Left renal pelvis (tissue), 4 donors: ENCODE results near the gene KREMEN2. TPM values are rescaled to one million over a fixed set of nuclear protein-coding genes. Genes with fewer than 3 reads are reported as not detected.

Source experiments
- DNase-seq, 4 donors: peaks; one replicate each; pipeline ENCODE4 v3.0.0-alpha.2; 2013; ENCODE audit warnings: low read depth in 4 of 4, low spot score in 3 of 4
- polyA plus RNA-seq, 4 donors: library from polyadenylated mRNA; unstranded; fragments of 120-200 nt; gene quantifications; one replicate each; pipeline ENCODE4 v1.2.1, GENCODE V29; 2013; ENCODE audit not compliant: insufficient read length in 4 of 4

KREMEN2 gene
- polyA plus RNA-seq, 4 donors, result 1.4 to 2.2 (median 1.4) TPM; not detected in 1

DNA sequence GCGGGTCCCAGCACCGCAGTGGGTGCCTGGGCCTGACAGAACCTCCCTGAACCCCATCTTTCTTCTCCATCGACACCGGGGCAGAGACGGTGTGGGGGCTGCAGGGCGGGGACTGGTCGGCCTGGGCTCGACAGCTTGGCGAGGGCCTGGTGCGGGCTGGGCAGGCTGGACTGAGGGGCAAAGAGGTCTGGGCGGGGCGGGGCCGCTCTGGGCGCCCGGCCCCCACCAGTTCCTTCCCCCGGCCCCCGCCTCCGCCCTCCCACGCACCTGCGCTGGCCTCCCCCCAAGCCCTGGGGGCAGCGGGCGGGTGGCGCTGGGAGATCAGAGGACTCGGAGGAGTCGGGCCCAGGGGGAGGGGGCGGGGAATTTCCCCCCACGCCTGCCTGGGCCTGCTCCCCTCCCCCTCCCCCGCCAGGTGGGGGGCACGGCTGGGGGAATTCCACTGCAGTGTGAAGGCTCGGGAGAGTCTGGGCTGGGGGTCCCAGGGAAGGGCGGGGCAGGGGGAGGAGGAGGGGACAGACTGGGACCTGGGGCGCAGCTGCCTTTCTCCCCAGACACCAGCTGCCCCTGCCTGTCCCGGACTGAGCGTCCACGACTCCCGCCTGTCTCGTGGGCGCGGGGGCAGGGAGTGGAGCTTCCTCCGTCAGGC lies 877 bp upstream of the KREMEN2 start:
- no peak for DNase-seq

DNA sequence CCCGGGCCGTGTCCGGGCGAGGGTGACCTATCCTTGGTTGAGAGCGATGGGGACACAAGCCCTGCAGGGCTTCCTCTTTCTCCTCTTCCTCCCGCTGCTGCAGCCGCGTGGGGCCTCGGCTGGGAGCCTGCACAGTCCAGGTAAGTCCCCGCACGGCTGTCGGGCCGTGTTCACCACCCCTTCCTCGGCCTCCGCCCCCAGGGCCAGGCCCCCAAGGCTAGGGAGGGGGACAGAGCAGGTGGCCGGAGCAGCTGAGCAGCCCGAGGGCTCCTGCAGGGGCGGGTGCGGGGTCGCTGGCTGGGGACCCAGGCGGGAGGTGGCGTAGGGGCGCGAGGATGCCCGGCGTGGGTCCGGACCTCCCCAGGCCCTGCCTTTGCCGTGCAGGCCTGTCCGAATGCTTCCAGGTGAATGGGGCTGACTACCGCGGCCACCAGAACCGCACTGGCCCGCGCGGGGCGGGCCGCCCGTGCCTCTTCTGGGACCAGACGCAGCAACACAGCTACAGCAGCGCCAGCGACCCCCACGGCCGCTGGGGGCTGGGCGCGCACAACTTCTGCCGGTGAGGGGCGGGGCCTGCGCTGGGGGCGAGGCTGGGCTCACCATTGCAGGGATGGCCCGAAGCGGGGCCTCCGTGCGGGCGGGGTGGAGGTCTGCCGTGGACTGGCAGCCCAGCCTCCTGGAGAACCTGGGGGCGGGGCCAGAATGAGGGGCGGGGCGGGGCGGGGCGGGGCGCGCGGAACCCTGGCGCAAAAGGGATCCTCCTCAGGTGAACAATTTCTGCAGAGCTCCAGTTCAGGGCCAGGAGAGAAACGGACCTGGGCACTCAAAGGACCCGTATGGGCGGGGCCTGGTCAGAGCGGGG lies 631 bp downstream of the KREMEN2 start:
- DNase-seq, result no peak

DNA sequence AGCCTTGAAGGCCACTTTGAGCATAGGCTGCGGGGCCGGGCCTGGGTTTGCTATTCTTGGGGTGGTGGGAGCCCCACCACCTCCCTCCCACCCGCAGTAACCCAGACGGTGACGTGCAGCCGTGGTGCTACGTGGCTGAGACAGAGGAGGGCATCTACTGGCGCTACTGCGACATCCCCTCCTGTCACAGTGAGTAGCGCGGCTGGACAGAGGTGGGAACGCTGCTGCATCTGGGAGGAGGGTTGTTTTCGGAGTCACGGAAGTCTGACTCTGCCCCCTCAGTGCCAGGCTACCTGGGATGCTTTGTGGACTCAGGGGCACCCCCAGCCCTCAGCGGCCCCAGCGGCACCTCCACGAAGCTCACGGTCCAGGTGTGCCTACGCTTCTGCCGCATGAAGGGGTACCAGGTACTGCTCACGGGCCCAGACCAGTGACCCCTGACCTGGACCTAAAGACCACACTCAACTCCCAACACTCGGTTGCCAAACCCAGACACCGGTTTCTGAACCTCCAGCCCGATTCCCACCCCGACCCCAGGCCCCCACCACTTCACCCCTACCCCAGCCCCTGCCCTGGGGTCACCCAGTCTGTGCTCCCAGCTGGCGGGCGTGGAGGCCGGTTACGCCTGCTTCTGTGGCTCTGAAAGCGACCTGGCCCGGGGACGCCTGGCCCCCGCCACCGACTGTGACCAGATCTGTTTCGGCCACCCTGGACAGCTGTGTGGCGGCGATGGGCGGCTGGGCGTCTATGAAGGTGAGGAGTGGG lies 2.1 kb downstream of the KREMEN2 start:
- no peak for DNase-seq

DNA sequence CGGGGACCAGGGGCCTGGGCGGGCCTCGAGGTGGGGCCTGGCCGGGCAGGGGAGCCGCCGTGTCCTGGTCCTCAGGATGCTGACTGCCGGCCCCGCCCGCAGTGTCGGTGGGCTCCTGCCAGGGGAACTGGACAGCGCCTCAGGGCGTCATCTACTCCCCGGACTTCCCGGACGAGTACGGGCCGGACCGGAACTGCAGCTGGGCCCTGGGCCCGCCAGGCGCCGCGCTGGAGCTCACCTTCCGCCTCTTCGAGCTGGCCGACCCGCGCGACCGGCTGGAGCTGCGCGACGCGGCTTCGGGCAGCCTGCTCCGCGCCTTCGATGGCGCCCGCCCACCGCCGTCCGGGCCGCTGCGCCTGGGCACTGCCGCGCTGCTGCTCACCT lies 2.7 kb downstream of the KREMEN2 start:
- no peak for DNase-seq

DNA sequence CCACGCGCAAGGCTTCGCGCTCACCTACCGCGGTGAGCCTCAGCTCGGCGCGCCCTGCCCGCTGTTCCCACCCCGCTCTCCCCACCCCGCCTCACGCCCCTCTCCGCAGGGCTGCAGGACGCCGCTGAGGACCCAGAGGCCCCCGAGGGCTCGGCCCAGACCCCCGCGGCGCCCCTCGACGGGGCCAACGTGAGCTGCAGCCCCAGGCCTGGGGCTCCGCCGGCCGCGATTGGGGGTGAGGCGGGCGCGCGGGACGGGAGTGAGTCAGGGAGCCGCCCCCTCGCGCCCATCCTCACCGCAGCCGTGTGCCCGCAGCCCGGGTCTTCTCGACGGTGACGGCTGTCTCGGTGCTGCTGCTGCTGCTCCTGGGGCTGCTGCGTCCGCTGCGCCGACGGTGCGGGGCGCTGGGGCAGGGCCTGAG lies 3.1 kb downstream of the KREMEN2 start:
- DNase-seq, result no peak

DNA sequence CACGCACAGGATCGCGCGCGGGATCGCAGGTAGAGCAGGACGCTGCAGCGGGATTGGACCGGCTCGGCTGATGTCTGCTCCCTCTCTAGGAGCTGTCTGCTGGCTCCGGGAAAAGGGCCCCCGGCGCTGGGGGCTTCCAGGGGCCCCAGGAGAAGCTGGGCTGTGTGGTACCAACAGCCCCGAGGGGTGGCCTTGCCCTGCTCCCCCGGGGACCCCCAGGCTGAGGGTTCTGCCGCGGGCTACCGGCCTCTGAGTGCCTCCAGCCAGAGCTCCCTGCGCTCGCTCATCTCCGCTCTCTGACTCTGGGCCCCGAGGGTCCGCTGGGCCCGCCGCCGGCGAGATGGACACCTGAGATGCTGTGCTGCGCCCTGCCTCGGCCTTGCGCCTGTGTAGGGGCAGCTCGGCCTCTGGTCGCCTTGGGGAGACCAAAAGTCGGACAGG lies 3.7 kb downstream of the KREMEN2 start:
- DNase-seq, result no peak

DNA sequence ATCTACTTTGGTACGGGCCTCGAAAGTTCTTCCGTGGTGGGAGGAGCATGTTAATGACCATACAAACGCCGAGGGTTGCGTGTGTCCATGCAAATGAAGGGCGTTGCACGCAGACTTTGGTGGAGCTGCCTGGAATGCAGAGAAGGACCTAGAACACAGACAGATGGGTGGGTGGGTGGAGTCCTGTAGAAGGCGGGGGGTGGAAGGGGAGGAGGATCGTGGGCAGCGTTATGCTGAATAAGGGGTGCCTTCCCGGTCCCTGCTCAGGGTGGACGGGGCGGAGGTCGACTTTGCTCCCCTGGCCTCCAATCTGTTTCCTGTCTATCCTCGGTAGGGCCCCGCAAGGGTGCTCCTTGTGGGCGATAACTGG lies 4.3 kb downstream of the KREMEN2 start:
- DNase-seq, result no peak

DNA sequence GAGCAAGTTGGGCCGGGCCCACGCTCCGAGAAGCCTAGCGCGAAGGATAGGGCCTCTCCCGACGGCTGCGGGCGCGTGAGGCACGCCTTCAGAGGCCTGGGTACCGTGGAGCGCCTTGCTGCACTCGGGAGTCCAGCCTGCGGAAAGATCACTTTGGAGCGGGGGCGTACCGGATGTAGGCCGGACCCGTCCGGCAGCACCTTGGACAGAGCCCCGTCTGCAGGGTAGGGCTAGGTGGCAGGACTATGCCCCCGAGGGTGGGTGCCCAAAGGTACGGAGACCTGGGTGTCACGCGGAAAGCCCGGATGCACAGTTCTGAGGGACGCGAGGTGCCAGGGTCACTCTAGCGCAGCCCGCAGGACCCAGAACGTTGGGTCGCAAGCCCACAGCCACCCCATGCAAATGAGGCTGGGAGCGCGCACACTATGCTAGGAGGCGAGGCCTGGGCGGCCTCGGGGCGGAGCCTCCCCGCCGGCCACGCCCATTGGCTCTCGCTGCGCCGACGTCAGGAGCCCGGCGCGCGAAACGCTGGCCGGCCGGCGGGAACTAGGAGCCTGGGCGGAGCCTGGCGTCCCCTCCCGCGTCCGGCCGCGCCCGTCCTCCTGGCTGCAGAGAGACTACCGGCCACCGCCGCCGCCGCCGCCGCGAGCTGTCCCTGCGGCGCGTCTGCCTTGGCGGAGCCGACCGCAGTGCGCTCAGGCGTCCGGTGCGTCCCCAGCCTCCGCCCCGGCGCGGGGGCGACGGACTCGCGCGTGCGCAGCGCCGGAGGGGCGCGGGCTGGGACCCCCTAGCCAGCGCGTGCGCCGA lies 4.9 kb downstream of the KREMEN2 start, which contains the start of gene PAQR4:
Gene PAQR4 (plus strand): TSS at position 611 of the 807 bp plus-strand sequence. CDS start 327 bp downstream, outside the sequence.
- peak; percentile 72 to 83 (median 76) for DNase-seq

DNA sequence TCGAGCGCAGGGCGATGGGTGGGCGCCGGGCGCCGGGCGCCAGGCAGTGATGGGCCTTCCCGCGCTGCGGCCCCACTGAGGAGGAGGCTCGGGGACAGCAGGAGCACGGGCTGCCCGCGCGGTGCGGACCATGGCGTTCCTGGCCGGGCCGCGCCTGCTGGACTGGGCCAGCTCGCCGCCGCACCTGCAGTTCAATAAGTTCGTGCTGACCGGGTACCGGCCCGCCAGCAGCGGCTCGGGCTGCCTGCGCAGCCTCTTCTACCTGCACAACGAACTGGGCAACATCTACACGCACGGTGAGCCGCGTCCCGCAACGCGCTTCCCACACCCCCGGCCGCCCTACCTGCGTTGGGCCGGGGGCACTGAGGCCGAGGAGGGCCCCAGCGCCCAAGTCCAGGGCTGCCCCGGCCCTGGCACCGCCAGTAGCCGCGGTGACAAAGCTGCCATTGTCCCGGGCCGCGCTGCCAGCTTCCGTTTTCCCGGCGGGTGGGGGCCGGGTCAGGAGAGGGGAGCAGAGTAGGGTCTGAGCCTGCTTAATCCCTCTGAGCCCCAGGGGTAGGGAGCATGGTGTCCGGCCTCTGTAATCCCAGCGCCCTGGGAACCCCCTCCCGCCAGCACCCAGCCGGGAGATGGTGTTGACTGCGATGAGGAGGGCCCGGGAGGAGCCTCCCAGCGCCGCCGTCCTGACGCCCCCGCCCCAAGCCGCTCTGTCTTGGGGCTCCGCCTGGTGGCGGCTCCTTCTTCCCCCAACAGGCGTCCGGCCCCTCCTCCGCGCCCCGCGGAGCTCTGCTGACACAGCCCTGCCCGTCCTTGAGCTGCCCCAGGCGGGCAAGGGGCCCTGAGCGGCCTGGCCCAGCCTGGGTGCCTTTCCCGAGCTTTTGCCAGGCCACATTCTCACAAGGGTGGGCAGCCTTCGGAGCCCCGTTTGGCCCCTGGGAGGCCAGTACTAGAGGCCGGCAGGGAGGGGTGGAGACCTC lies 5.8 kb downstream of the KREMEN2 start:
- DNase-seq, result no peak

DNA sequence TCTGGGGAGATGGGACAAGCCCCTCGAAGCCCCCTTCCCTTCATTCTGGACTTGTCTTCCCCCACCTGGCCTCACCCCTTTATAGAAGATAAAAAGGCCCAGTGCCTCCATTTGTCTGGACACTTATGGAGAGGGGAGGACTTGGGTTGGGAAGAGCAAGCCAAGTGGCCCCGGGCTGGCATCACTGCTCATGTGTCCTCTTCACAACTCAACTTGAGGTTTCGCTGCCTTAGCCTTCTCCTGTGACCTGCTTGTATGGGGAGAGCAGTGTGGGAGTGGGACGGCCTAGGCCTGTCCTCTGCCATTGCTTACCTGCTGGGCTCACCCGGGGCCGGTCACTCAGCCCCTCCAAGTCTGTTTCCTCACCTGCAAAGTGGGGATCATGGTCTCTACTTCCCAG lies 6.5 kb downstream of the KREMEN2 start:
- DNase-seq, result no peak

DNA sequence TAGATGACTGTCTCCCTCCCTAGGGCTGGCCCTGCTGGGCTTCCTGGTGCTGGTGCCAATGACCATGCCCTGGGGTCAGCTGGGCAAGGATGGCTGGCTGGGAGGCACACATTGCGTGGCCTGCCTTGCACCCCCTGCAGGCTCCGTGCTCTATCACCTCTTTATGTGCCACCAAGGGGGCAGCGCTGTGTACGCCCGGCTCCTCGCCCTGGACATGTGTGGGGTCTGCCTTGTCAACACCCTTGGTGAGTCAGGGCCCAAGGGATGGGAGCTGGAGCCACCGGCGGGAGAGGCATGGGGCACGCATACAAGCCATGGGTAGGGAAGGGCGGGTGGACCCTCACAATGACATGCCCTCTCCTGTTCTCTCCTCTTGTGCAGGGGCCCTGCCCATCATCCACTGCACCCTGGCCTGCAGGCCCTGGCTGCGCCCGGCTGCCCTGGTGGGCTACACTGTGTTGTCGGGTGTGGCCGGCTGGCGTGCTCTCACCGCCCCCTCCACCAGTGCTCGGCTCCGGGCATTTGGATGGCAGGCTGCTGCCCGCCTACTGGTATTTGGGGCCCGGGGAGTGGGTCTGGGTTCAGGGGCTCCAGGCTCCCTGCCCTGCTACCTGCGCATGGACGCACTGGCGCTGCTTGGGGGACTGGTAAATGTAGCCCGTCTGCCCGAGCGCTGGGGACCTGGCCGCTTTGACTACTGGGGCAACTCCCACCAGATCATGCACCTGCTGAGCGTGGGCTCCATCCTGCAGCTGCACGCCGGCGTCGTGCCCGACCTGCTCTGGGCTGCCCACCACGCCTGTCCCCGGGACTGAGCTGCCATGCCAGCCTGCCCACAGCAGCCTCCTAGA lies 7.3 kb downstream of the KREMEN2 start:
- no peak for DNase-seq

DNA sequence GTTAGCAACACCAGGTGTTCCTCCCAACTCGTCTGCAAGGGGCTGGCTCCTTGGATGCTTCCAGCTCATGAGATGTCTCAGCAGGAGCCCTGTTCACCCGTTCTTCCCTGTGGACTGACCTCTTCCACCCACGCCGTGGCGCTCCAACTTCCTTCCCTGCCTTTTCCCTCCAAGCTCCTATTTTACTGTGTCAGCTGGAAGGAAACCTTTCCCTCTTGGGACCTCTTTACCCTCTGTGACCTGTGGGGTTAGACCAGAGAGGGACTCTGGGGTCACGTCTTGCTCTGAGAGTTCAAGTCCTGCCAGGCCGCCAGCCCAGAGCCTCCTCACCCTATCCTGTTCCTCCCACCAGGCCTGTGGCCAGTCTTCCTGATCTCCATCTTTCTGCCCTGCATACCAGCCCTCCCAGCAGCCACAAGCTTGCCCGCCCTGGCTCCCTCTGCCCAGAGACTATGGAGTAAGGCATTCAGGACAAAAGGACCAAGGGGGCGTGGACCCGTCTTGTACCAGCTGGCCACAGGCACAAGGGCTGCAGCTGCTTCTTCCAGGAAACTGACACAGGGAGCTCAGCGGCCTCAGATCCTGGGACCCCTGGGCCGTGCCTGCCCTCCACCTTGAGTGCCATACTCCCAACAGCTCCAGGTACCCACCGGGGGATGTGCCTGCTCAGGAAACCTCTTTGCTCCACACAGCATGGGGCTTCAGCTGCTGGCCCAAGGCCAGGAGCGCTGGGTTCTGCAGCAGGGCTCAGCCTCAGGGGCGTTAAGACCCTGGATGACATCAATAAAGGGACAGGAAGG lies 8.1 kb downstream of the KREMEN2 start:
- no peak for DNase-seq

DNA sequence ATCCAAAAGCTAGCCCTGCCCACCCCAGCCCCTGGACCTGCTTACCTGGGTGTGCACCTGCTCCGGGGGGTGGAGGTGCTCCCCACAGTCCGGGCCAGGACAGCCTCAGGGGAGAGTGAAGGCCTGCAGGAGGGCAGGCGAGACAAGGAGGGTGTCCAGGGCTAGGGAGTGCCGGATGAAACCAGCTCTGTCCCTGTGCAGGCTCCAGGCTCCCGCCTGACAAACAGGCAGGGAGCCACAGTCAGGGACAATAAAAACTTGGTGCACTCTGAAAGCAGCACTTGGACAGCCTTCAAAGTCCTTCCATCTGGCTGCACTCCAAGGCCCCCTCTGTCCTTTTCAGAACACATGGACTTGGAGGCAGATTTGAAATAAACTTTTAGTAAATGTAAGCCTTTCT lies 9.0 kb downstream of the KREMEN2 start:
- DNase-seq, result no peak

DNA sequence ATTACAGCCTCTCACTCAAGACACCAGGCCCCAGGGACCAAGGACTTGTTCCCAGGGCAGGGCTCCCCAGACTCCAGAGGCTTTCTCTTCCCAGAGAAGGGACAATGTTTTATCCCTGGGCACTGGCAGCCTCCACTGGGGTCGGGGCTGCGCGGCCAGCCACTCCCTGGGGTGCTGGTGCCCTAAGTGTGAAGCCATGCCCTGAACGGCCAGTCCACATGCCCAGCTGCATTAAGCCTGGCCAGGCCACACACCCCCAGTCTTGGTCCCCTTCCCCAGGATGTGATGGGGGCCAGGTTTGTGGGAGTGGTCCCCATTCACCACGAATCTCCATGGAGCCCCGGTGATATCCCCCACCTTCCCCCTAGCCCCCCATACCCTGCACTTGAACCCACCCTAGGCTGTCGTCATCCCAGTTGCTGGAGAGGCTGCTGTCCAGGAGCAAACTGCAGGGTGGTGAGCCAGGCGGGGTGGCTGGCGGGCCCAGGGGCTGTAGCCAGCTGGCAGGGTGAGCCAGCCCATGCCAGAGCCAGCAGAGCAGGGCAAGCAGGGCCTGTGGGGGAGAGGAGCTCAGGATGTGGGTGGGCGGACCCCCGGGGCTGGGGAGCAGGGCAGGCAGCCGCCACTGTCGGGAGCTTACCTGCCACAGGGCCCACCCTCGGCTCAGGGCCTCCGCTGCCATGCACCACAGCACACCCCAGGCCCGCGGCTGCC lies 9.7 kb downstream of the KREMEN2 start:
- no peak for DNase-seq

DNA sequence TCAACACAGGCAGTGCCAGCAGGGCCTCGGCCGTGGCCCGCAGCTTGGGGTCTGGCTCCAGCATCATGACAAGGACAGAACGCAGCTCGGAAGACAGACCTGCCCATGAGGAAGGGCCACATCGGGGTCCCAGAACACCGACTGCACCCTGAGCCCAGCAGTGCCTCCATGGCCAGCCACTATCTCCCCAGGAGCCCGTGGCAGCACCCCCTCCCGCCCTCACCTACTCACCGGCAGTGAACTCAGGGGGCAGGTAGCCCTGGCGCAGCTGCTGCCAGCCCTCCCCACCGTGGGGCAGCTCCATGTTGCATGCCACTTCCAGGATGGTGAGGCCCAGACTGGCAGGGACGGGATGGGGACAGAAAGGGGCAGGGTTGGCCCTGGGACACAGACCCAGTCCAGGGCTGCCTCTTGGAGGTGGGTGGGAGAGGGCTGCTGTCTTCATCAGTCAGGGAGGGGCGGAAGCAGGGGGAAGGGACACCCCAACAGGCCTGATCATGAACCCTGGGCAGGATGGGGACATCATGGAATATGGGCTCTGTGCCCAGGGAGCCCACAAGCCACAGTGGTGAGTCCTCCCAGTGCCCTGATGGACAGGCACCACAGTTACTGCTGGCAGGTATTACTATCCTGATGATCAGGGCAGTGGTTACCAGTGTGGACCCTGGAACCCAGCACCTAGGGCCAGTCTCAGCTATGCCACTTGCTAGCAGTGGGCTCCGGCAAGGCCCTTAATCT lies 10.4 kb downstream of the KREMEN2 start:
- DNase-seq, result no peak

DNA sequence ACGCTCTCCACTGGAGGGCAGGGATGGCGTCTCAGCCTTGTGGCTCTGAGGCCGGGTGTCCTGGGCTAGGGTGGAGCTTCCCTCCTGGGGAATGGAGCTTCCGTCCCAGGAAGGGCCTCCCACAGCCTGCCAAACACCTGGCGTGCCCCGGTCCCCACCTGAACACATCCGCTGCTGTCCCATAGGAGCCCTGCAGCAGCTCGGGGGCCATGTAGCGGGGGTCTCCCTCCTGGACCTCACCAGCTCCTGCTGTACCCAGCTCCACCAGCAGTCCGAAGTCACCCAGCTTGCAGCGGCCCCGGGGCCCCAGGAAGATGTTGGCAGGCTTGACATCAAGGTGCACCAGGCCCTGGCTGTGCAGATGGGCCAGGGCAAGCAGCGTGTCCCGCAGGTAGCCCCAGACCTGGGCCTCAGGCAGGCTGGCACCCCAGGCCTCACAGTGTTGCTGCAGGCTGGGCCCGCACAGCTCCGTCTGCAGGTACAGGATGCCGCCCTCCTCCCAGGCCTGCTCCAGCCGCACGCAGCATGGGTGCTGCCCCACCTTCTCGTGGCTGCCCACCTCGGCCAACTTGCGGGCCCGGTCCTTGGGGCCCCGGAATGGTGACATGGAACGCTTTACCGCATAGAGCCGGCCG lies 11.2 kb downstream of the KREMEN2 start:
- no peak for DNase-seq
